ENCODE measurements around the gene ZNF138. TPM values are rescaled to one million over a fixed set of nuclear protein-coding genes. Genes with fewer than 3 reads are reported as not detected.
A peak's percentile ranks its signal among the peaks of the same experiment; 100 is the strongest.

The ZNF138 gene
- polyA plus RNA-seq (2011; rRNA removed) (2.8 and 4.2 TPM in 2 replicates), polyA minus RNA-seq (2011; rRNA and poly(A)+ RNA removed) (1.1 and 2.2 TPM in 2 replicates)

DNA sequence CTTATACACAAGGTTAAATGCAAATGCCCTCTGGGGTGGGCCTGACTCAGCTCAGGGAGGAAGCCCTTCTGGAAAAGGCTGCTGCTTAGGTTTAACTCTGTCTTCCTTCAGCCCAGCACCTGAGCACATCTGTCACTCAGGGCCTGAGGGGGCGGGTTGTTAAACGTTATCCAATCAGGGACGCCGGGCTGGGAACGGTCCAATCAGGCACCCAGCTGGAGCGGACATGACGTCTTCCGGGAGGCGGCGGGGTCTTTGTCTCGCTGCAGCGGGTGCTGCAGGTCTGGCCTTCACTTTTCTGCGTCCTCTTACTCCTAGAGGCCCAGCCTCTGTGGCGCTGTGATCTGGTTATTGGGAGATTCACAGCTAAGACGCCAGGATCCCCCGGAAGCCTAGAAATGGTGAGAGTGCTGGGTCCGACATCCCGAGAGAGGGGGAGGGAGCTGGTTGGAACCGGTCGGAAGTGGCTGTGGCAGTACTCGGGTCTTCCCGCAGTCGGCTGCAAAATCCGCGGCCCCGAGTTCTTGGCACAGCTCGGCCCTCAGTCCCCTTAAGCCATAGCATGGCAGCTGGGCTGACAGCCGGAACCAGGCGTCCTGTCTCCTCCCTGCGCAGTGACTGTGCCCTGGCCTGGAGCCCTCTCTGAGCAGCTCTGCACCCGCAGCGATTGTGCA is at the start of gene ZNF138:
Gene ZNF138 (plus strand): TSS at position 258 of the 674 bp plus-strand sequence. CDS start 141 bp downstream, at position 399.
- POLR2A ChIA-PET: interaction anchor here (0.6 kb wide), 2 partner anchors 19 to 97 kb away, joined by 3 to 5 read pairs; no protein-coding TSS in a partner anchor
- peak; percentile 86 for DNase-seq (ENCODE audit: low read depth, low spot score)
- no peaks in the 10 kb centered on the region for H3K27me3 ChIP-seq (ENCODE audit: control insufficient read depth, insufficient read depth, low read length)
- peak within 1 kb of the TSS; percentile 83 for H3K27ac ChIP-seq (ENCODE audit: low read depth, low read length)
- no peaks in the 10 kb centered on the region for H3K9me3 ChIP-seq (ENCODE audit: control insufficient read depth, insufficient read depth, low read length)
- CTCF ChIA-PET: interaction anchor here (0.6 kb wide), 1 partner anchor 9 kb away, joined by 4 read pairs; no protein-coding TSS in a partner anchor
- TF ChIP-seq, protein P1, sequence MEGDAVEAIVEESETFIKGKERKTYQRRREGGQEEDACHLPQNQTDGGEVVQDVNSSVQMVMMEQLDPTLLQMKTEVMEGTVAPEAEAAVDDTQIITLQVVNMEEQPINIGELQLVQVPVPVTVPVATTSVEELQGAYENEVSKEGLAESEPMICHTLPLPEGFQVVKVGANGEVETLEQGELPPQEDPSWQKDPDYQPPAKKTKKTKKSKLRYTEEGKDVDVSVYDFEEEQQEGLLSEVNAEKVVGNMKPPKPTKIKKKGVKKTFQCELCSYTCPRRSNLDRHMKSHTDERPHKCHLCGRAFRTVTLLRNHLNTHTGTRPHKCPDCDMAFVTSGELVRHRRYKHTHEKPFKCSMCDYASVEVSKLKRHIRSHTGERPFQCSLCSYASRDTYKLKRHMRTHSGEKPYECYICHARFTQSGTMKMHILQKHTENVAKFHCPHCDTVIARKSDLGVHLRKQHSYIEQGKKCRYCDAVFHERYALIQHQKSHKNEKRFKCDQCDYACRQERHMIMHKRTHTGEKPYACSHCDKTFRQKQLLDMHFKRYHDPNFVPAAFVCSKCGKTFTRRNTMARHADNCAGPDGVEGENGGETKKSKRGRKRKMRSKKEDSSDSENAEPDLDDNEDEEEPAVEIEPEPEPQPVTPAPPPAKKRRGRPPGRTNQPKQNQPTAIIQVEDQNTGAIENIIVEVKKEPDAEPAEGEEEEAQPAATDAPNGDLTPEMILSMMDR (IDR thresholded peaks at IDR 0.05; ENCODE audit: low read depth, low read length): 0 out of 2 replicates have a peak, but pooled peaks have one; percentile 3
- H3K4me3 ChIP-seq (ENCODE audit: low read depth, low read length): peak within 1 kb of the TSS; percentile 84

DNA sequence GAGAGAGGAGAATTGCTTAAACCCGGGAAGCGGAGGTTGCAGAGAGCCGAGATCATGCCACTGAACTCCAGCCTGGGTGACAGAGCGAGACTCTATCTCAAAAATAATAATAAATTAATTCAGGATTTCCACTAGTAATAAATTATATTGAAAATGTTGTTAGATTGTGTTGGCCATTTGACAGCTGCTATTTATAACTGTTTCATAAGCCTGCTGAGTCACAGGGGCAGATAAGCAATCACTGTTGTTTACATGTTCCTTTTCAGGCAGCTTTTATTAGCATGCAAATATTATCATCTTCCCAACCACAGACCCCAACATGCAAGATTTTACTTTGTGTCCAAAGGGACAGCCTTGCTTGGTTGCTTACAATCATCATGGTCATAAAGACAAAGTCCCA is 49.5 kb upstream of the ZNF138 start:
- ChIA-PET CTCF (no interaction called here), POLR2A (no interaction called here)
- no peak for DNase-seq (ENCODE audit: low read depth, low spot score)
- H3K9me3 ChIP-seq (ENCODE audit: control insufficient read depth, insufficient read depth, low read length): no peaks in the 10 kb centered on the region
- no peak overlapping the region for H3K27ac ChIP-seq (ENCODE audit: low read depth, low read length)
- H3K27me3 ChIP-seq (ENCODE audit: control insufficient read depth, insufficient read depth, low read length): no peaks in the 10 kb centered on the region
- TF ChIP-seq, protein P1 (IDR thresholded peaks at IDR 0.05; ENCODE audit: low read depth, low read length): no peak
- H3K4me3 ChIP-seq (ENCODE audit: low read depth, low read length): no peak overlapping the region

DNA sequence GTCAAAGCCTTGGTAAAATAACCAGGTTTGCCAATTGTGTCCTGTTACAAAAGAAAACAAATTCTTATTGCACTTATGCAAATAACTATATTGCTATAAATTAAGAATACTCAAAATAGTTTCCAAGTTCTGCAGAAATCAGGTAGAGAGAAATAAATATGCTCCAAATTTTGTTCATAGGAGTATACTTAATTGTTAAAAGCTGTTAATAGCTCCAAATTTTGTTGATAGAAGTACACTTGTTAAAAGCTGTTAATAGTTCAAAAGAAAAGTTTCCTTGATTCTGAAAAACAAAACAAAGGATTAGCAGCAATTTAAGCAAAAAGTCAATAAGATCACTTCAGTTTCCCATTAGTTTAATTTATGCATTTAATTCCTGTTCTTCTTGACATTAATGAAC is 46.4 kb upstream of the ZNF138 start:
- no peak overlapping the region for H3K4me3 ChIP-seq (ENCODE audit: low read depth, low read length)
- H3K27me3 ChIP-seq (ENCODE audit: control insufficient read depth, insufficient read depth, low read length): no peaks in the 10 kb centered on the region
- H3K27ac ChIP-seq (ENCODE audit: low read depth, low read length): no peak overlapping the region
- H3K9me3 ChIP-seq (ENCODE audit: control insufficient read depth, insufficient read depth, low read length): no peaks in the 10 kb centered on the region
- ChIA-PET POLR2A (no interaction called here), CTCF (no interaction called here)
- TF ChIP-seq, protein P1 (IDR thresholded peaks at IDR 0.05; ENCODE audit: low read depth, low read length): no peak
- no peak for DNase-seq (ENCODE audit: low read depth, low spot score)

GRCh38 chr7:64753032-64753431 is 41.2 kb upstream of the ZNF138 start:
- Histone ChIP-seq H3K9me3 (ENCODE audit: control insufficient read depth, insufficient read depth, low read length) (no peaks in the 10 kb centered on the region), H3K27me3 (ENCODE audit: control insufficient read depth, insufficient read depth, low read length) (no peaks in the 10 kb centered on the region), H3K27ac (ENCODE audit: low read depth, low read length) (no peak overlapping the region), H3K4me3 (ENCODE audit: low read depth, low read length) (no peak overlapping the region)
- ChIA-PET POLR2A (no interaction called here), CTCF (no interaction called here)
- DNase-seq (ENCODE audit: low read depth, low spot score): no peak
- TF ChIP-seq, protein P1 (IDR thresholded peaks at IDR 0.05; ENCODE audit: low read depth, low read length): no peak

- H3K9me3 ChIP-seq (ENCODE audit: control insufficient read depth, insufficient read depth, low read length): no peaks in the 10 kb centered on the region
- TF ChIP-seq, protein P1 (IDR thresholded peaks at IDR 0.05; ENCODE audit: low read depth, low read length): no peak
- POLR2A ChIA-PET: no interaction called here
- H3K4me3 ChIP-seq (ENCODE audit: low read depth, low read length): no peak overlapping the region
- H3K27me3 ChIP-seq (ENCODE audit: control insufficient read depth, insufficient read depth, low read length): no peaks in the 10 kb centered on the region
- DNase-seq (ENCODE audit: low read depth, low spot score): no peak
- CTCF ChIA-PET: no interaction called here
- no peak overlapping the region for H3K27ac ChIP-seq (ENCODE audit: low read depth, low read length)
Observed at GRCh38 chr7:64755865-64756264, 38.4 kb upstream of the ZNF138 start.

All from AG04450 (cell line).